ENCODE data around the gene PACSIN2.

- no peak for TF ChIP-seq EZH2 (IDR thresholded peaks at IDR 0.05; ENCODE audit: low read depth)
- no peak for TF ChIP-seq CTCF (conservative IDR thresholded peaks at IDR 0.05)
Observed at GRCh38 chr22:43015677-43016042, 711 bp upstream of the PACSIN2 start.
